Colonic mucosa (tissue), 4 donors: ENCODE data around the gene RAB6A. TPM values are rescaled to one million over a fixed set of nuclear protein-coding genes. Genes with fewer than 3 reads are reported as not detected.
"Not testable (repeated sequence)": the region's sequence is repeated elsewhere in the genome, so short reads cannot be mapped to it uniquely, and the experiment has no call there.

ENCODE experiments used
- DNase-seq: peaks from one replicate; pipeline ENCODE4 v3.0.0-alpha.2; 2020
- H3K27ac ChIP-seq: fragments of 200-600 bp; one replicate; pipeline ENCODE4 v1.8.0; 2021
- H3K27me3 ChIP-seq: fragments of 200-600 bp; one replicate; pipeline ENCODE4 v1.8.0; 2021
- H3K36me3 ChIP-seq: fragments of 200-600 bp; one replicate; pipeline ENCODE4 v1.8.0; 2021
- H3K4me1 ChIP-seq: fragments of 200-600 bp; one replicate; pipeline ENCODE4 v1.8.0; 2021; ENCODE audit warnings: mild to moderate bottlenecking
- H3K4me3 ChIP-seq: fragments of 200-600 bp; one replicate; pipeline ENCODE4 v1.8.0; 2021
- H3K9ac ChIP-seq, 2 donors: one replicate each; pipeline ENCODE4 v1.7.0; 2013; ENCODE audit warnings: control low read depth in 2 of 2, low read depth in 2 of 2, low read length in 2 of 2
- H3K9me3 ChIP-seq: fragments of 200-600 bp; one replicate; pipeline ENCODE4 v1.8.0; 2021
- intact Hi-C: fragments of 100-400 bp; cut with DNase I; formaldehyde crosslinking; loops from one replicate; pipeline ENCODE4 v1.14.1; 2022
- total RNA-seq, 2 donors: library from RNA; stranded (reverse); fragmentation: NEBNext Ultra II Directional in 1 of 2; extraction: Animal tissue kit (Norgen Biotek cat#: 25700) in 1 of 2; gene quantifications; one replicate each; pipeline ENCODE4 v1.2.1, GENCODE V29; 2021
- TF ChIP-seq, protein P1 (sequence below): fragments of 200-600 bp; IDR thresholded peaks from one replicate; pipeline ENCODE4 v1.8.0; 2022; ENCODE audit warnings: antibody characterized with exemption, mild to moderate bottlenecking
- donor health status: healthy.
- donor health status: DM: no; HTN: no; CAD: no.
- donor health status: DM: no; HTN: no; CAD: no.

The RAB6A gene
- total RNA-seq, 2 donors from 2014 or later: 160 to 198 TPM

DNA sequence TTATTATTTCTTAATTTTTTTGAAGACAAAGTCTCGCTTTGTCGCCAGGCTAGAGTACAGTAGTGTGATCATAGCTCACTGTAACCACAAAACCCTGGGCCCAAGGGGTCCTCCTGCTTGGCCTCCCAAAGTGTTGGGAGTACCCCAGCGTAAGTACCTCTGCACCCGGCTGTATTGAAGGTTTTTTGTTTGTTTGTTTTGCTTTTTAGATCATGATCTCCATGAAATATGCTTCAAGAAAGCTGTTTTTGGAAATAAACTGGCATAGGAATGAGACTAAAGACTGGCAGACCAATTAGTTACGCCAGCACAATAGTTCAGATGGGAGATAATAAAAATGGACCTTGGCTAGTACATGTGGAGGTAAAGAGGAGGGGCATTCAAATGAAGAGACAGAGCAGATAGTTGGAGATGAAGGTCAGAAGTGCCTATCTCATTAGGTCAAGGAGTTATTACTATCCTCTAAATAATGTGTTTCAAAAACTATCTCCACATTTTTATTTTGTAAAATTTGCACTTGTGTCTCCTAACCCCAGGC, 22.7 kb upstream of the RAB6A start:
- Histone ChIP-seq H3K9ac (no peak overlapping the region), H3K9me3 (no peaks in the 10 kb centered on the region), H3K4me3 (no peak overlapping the region), H3K27ac (no peak overlapping the region), H3K4me1 (no peaks in the 10 kb centered on the region), H3K36me3 (no peaks in the 10 kb centered on the region), H3K27me3 (no peaks in the 10 kb centered on the region)
- intact Hi-C loops: no loop called here
- TF ChIP-seq, protein P1, sequence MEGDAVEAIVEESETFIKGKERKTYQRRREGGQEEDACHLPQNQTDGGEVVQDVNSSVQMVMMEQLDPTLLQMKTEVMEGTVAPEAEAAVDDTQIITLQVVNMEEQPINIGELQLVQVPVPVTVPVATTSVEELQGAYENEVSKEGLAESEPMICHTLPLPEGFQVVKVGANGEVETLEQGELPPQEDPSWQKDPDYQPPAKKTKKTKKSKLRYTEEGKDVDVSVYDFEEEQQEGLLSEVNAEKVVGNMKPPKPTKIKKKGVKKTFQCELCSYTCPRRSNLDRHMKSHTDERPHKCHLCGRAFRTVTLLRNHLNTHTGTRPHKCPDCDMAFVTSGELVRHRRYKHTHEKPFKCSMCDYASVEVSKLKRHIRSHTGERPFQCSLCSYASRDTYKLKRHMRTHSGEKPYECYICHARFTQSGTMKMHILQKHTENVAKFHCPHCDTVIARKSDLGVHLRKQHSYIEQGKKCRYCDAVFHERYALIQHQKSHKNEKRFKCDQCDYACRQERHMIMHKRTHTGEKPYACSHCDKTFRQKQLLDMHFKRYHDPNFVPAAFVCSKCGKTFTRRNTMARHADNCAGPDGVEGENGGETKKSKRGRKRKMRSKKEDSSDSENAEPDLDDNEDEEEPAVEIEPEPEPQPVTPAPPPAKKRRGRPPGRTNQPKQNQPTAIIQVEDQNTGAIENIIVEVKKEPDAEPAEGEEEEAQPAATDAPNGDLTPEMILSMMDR: no peak
- DNase-seq: no peak

GRCh38 chr11:73781303-73781702, 20.4 kb upstream of the RAB6A start:
- no peaks in the 10 kb centered on the region for H3K36me3 ChIP-seq

DNA sequence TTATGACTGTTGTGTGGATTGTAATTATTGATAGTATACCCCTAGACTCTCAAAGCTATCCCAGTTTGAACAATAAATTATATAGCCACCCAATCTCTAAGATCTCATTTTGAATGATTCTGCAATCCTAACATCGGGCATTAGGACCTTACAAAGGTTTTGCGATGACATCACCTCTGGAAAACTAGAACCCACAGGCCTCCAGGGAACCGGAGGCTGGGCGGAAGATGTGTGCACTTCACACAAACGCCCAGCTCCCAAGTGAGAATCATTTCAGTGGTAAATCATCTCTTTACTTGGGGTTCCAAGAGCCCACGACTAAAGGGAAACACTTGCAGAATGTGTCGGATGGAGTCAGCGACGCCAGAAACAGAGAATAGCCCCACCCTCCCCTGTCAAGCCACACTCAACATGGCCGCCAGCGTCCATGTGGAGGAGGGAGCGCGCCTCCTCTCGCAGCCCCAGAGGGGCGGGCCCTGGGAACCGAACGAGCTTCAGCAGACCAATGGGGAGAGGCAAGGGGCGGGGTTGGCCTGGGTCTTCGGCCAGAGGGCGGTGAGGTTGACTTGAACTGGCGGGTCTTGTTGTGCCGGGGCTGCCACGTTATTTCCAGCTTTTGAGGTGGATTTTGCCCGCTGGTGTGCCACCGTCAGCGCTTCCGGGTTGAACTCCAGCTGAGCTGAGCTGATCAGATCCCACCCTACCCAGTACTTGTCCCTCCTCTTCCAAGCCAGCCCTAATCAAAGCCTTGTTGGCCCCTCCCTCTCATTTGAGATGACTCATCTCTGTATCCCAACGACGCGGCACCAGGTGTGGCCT, 18.4 kb upstream of the RAB6A start:
- DNase-seq: peak; percentile 99
- H3K9ac ChIP-seq: peak overlapping the region; percentile 70 to 85
- no peaks in the 10 kb centered on the region for H3K4me1 ChIP-seq
- H3K27ac ChIP-seq: peak overlapping the region; percentile 94
- H3K27me3 ChIP-seq: no peaks in the 10 kb centered on the region
- H3K9me3 ChIP-seq: no peaks in the 10 kb centered on the region
- no peaks in the 10 kb centered on the region for H3K36me3 ChIP-seq
- H3K4me3 ChIP-seq: peak overlapping the region; percentile 41
- intact Hi-C loops: no loop called here
- TF ChIP-seq, protein P1: no peak

More at GRCh38 chr11:73781303-73781702, 20.4 kb upstream of the RAB6A start:
- no peak overlapping the region for H3K4me3 ChIP-seq
- H3K27me3 ChIP-seq: no peaks in the 10 kb centered on the region
- intact Hi-C loops: no loop called here
- no peaks in the 10 kb centered on the region for H3K9me3 ChIP-seq
- H3K4me1 ChIP-seq: no peaks in the 10 kb centered on the region
- TF ChIP-seq, protein P1: no peak
- no peak overlapping the region for H3K27ac ChIP-seq
- DNase-seq: no peak
- H3K9ac ChIP-seq: no peak overlapping the region

GRCh38 chr11:73770811-73771210, 9.9 kb upstream of the RAB6A start:
- H3K9me3 ChIP-seq, H3K4me1 ChIP-seq, intact Hi-C loops, H3K9ac ChIP-seq, H3K27me3 ChIP-seq, H3K4me3 ChIP-seq, DNase-seq, H3K27ac ChIP-seq, H3K36me3 ChIP-seq: not testable (repeated sequence)

DNA sequence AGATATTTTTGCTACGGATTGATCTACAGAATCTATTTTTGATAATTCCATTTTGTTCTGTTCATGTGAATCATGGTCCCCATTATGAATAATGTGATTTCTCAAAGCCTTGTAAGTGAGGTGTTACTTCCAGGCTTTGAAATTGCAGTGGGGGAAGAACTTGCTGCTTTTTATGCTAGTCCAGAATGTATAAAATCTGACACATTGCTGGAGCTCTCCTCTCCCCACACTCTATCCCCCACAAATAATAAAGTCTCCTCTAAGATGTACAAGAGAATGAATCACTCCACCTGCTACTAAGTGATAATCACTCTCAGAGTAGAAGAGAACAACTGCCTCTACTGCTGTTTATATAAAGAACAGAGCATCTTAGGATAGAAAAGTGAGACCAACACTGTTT, 5.9 kb upstream of the RAB6A start:
- Histone ChIP-seq H3K4me3 (no peak overlapping the region), H3K27ac (no peak overlapping the region), H3K27me3 (no peaks in the 10 kb centered on the region), H3K9me3 (no peaks in the 10 kb centered on the region), H3K9ac (no peak overlapping the region), H3K36me3 (no peaks in the 10 kb centered on the region), H3K4me1 (no peaks in the 10 kb centered on the region)
- intact Hi-C loops: no loop called here
- TF ChIP-seq, protein P1: no peak
- no peak for DNase-seq

DNA sequence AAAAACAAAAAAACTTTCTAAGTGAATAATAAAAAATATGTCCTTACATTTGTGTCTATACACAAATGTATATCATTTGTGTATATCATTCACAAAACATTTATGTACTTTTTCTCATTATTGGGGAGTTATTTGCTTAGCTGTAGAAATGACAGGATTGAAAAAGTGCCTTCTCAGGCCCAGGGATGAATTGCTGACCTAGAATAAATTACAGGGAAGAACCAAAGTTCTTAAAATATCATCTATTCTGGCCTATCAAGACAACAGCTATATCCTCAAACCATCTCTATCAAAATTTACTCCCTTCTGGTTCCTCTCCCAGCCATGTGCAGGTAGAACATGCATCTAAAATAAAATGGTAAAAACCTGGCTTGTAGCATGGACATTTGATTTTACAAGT, 1.9 kb upstream of the RAB6A start:
- no peaks in the 10 kb centered on the region for H3K9me3 ChIP-seq
- no peak overlapping the region for H3K9ac ChIP-seq
- H3K4me3 ChIP-seq: no peak overlapping the region
- no peaks in the 10 kb centered on the region for H3K36me3 ChIP-seq
- peaks cover 8% of the 10 kb centered on the region for H3K4me1 ChIP-seq
- no peaks in the 10 kb centered on the region for H3K27me3 ChIP-seq
- no peak overlapping the region for H3K27ac ChIP-seq
- TF ChIP-seq, protein P1: no peak
- no peak for DNase-seq
- intact Hi-C loops: no loop called here
